COLO668 (cell line): Measurements from ENCODE around the gene POFUT1.

Source experiments
- DNase-seq: peaks from one replicate; lab custom pipeline; 2025; ENCODE audit not compliant: unreplicated experiment; lab: John Stamatoyannopoulos, UW

POFUT1 gene

DNA sequence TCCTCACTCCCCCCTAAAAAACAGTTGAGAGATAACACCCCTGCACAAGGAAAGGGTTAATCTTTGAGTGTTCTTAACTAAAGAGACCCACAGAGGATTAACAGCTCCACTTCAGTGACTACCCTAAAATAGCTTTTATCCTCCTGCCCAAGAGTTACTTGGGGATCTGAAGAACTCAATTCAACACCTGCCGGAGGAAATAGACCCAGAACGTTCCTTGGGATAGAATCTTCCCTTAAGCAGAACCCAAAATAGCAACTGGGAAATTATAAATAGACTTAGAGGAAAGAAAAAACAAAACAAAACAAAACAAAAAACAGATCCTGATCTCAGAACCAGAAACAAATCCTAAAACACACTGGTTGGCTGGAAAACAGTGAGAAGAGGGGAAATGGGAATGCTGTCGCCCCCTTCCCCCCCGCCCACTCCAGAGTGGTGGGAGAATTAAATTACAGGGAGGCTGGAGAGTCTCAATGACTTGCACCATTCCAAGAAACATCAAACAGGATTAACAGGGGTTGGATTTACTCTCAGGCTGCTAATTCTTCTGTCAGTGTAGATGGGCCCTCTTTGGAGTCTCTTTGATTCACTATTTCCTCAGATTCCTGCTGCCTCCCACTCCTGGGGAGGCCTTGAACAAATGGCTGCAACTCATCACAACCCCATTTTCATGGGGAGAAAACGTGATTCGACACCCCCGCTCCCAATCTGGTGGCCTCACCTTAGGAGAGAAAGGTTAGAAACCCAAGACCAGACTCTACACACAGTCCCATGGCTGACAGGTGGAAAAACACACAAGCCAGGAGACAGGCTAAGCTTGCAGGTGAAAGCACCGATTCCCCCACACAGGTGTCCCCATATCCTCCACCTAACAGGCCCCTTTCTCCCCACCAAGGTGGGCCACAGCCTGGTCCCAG, 1.6 kb upstream of the POFUT1 start:
- no peak for DNase-seq

DNA sequence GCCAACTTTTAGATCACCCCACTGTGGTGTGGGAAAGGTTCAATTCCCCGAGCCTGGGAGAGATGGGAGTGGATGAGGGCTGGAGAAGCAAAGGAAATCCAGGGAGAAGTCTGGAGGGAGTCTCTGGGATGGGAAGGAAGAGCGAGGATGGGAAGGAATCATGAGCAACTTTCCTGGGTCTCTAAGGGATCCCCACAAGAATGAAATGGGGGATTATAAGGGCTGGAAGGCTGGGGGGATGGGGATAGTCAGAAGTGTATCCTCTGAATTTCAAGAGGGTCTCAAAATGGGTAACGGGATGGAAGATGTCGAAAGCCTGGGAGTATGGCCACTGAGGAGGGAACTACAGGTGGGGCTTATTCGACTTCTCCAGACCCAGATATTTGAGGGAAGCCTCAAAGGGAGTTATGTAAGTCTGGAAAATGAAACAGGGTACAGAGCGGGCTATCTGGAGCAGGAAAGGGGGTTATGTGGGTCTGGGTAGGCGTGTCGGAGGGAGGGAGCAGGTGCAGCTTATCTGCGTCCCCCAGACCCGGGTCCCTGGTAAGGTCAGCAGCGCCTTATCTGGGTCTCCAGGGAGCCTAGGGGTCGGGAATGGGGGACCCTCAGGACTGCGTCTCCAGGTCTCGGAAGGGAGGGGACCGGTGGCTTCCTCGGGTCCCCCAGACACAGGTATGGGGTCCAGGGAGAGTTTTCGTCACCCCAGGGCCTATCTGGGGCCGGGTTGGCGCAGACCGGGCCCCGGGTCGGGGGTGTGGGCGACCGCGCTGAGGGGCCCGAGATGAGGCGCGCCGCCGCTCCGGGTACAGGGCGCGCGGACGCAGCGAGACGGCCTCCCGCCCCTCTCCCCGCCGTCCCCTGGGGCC, 687 bp upstream of the POFUT1 start:
- no peak for DNase-seq

DNA sequence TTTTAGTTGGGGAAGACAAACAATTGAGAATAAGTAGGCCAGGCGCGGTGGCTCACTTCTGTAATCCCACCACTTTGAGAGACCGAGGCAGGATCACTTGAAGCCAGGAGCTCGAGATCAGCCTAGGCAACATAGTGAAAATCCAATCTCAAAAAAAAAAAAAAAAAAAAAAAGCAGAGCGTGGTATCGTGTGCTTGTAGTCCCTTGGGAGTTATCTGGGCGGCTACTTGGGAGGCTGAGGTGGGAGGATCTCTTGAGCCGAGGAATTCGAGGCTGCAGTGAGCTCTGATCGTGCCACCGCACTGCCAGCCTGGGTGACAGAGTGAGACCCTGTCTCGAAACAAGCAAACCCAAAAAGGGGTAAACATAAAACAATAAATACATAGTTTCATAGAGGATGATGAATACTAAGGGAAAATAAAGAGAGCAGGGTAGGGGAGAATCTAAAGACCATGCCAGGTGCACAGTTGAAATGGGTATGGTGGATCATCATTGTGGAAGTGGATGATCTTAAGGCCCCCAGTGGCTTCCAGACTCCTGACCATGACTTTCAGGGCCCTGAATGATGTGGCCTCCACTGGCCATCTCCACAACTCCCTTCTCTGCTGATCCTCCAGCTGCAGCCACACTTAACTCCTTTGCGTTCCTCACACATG, 947 bp downstream of the POFUT1 start:
- no peak for DNase-seq

DNA sequence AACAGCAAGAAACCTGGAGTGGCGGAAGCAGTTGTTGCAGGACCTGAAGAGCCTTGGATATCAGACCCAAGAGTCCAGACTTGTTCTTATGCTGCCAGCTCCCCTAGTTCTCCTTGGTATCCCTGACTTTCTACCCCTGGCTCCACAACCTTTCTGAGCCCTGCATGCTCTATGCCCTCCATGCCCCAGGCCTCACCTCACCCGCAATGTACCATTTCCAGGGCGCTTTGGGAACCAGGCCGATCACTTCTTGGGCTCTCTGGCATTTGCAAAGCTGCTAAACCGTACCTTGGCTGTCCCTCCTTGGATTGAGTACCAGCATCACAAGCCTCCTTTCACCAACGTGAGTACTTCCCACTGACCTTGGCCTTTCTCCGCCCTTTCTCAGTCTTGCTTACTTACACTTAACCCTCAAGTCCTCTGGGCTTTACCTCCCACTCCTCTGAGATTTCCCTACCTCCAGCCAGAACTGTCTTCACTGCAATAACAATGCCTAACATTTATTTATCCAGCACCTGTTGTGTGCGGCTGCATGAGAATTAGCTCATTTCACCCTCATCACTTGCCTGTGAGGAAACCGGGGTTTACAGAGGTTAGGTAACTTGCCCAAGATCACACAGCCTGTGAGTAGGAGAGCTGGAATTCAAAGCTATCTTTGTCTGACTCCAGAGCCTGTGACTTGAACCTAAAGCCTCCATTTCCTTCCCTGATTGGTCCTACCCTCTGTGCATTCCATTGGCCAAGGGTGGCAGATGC, 2.3 kb downstream of the POFUT1 start:
- DNase-seq = no peak

DNA sequence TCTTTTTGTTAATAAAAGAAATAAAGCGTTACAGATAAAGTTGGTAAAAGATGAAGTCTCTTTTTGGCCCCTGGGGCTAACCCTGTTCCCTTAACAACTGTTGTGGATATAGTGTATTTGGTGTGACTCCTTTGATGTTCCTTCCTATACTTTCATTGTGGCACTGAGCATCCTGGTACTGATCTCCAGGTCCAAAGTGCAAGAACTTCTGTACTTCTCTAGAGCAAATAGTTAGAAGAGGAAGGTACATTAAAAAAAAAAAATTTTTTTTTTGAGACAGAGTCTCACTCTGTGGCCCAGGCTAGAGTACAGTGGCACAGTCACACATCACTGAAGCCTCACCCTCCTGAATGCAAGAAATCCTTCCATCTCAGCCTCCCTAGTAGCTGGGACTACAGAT, 6.2 kb downstream of the POFUT1 start:
- no peak for DNase-seq

DNA sequence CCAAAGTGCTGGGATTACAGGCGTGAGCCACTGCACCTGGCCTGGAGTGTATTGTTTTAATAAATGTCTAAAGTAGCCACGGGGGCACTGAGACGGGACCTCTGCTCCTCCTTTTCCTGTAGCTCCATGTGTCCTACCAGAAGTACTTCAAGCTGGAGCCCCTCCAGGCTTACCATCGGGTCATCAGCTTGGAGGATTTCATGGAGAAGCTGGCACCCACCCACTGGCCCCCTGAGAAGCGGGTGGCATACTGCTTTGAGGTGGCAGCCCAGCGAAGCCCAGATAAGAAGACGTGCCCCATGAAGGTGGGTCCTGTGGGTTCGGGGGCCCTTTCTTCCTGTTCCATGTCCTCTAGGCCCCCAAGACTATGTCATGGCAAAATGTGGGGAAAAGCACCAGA, 7.5 kb downstream of the POFUT1 start:
- no peak for DNase-seq

DNA sequence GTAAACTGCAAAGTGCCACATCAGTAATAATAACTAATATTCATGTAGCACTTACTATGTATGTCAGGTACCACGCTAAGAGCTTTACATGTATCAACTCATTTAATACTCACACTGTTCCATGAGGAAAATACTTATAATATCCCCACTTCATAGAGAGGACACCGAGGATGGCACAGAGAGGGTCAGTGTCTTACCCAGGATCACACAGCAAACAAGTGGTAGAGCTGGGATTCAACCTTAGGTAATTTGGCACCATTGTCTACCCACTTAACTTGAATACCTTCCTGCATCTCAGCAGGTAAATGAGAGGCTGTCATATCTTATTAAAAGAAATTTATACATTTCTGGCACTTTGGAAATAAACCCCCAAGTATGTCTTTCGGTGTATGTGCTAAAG, 8.0 kb downstream of the POFUT1 start:
- DNase-seq = no peak

DNA sequence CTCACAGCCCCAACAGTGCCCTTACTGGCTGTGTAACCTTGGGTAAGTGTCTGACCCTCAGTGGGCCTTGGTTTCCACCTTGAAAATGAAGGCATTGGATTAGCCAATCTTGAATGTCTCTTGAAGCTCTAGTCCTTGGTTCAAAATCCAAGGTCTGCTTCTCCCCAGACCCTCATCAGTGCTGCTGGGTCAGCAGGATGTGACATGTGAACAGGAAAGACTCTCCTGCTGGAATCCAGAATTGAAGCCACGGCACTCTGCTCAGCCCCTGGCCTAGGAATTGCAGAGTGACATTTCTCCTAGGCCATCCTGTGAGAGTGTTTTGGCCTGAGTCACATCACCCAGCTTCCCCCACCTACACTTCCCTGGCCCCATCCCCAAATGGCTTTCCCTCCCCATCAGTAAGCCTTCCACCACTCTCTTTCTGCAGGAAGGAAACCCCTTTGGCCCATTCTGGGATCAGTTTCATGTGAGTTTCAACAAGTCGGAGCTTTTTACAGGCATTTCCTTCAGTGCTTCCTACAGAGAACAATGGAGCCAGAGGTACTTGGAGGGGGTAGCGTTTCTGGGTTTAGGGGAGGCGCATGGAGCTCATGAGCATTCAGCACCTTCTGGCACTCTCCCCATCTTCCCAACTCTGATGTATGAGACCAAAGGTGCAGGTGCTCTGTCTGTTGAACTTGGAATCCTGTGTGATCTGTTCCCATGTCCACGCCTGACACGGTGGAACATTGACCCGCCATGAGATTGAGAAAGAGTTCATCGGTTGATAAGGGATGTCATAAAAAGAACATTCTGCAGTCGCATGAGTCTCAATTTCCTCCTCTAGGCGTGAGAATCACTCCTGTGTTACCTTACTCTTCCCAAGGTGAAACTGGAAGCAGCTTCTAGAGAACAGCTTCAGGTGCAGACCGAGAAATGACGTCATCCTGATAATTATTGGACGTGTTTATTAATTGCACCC, 8.8 kb downstream of the POFUT1 start:
- DNase-seq = no peak

DNA sequence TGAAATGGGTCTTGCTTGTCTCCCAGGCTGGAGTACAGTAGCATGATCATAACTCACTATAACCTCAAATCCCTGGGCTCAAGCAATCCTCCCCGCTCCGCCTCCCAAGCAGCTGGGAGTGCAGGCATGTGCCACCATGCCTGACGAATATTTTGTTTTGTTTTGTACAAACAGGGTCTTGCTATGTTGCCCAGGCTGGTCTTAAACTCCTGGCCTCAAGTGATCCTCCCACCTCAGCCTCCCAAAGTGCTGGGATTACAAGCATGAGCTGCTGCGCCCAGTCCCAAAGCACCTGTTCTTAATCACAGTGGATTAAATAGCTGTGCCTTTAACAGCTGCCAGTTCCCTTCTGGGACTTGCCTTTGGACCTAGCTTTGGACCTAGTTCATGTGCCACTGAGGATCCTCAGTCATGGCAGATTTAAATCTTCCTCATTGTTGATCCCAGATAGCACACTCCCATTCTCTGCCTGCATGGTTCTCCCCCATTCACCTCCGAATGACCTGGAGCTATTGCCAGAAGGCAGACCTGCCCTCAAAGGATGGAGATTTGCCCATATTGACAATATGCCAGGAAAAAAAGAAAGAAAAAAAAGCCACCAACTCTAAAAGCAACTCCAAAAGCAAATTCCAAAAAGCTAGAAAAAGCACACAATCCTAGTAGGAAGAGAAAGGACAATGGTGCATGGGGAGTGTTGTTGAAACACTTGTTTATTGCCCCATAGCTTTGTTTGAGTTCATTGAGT, 10.6 kb downstream of the POFUT1 start:
- no peak for DNase-seq

DNA sequence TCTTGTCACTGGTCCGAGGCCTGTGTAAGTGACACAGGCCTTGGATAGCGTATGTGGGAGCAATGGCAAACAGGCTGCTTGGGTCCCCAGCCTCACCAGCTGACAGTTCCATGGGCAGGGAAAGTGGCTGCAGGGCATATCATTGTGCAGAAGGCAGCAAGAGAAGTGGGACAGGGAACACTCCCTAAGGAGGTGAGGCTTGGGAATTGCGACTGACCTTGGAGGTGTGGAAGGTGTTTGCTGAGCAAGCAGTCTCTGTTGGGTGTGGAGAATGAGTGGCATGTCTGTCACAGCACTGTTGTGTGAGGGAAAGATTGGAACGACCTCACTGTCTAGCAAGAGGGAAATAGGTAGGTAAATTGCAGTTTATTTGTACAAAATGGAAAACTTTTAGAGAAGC, 16.8 kb downstream of the POFUT1 start:
- DNase-seq = no peak

DNA sequence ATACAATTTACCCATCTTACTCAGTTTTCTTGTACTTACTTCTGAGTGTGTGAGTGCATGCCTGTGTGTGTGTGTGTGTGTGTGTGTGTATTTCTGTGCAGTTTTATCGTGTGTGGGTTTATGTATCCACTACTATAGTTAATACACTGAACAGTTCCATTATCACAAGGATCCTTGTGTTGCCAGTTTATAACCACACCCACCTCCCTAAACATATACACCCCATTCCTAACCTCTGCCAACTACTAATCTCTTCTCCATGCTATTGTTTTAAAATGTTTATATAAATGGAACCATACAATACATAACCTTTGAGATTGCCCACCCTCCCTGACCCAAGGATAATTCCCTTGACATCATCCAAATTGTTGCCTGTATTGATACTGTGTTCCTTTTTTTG, 18.7 kb downstream of the POFUT1 start:
- no peak for DNase-seq

DNA sequence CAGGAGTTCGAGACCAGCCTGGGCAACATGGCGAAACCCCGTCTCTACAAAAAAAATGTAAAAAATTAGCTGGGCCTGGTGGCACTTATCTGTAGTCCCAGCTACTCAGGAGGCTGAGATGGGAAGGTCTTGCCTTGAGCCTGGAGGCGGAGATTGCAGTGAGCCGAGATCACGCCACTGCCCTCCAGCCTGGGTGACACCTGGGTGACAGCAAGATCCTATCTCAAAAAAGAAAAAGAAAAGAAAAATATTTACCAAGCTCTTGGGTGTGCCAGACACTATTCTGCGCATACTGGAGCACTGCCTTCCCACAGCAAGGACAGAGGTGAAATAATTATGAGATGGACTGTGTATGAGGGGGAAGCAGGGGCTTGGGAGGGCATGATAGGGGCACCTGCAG, 19.6 kb downstream of the POFUT1 start:
- DNase-seq = no peak

DNA sequence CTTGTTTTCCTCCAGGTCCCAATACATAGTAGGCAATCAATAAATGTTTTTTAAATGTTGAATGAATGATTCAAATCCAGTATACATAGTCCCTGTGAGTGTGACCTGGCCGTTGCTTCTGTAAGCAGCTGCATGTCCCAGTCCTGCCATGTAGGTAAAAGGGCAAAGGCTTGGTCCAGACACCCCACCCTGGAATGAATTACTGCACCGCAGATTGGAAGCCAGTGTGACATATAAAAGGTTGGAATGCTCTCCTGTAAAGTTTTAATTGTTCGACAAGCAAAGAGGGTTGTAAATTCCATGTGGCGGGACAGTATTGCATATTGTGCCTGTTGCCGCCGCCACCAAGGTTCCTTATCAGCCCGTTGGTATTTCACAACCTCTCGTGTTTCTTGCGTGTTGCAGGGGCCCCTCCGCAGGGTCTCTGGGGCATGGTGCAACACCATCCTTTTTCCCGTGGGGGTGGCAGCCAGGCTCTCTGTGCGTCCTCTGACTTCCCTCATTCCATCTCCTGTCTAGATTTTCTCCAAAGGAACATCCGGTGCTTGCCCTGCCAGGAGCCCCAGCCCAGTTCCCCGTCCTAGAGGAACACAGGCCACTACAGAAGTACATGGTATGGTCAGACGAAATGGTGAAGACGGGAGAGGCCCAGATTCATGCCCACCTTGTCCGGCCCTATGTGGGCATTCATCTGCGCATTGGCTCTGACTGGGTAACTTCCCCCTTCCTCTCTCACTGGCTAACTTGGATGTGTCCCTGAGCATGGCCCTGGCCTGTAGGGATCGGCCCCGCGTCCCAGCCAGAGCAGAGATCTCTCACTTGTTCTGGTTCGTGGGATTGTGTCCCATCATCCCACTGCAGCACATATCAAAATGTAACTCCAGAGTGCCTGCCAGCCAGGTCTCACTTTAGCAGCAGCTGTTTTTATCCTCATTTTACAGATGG, 20.3 kb downstream of the POFUT1 start:
- DNase-seq = no peak

DNA sequence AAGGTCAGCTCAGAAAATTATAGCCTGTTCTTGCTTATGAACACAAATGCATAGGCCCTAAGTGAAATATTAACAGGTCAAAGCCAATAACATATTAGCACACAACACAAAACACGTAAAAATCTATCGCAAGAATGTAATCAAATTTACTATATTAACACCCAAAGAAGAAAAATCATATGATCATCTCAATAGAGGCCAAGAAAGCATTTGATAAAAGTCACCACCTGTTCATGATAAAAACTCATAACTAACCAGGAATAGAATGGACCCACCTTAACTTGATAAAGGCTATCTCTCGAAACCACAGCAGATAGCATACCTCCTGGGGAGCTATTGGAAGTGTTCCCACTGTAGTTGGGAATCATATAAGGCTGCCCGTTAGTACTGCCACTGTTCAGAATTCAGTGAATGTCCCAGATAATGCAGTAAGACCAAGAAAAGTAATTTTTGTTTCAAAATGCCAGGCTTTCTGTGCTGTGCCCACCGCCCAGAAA, 21.6 kb downstream of the POFUT1 start:
- no peak for DNase-seq

DNA sequence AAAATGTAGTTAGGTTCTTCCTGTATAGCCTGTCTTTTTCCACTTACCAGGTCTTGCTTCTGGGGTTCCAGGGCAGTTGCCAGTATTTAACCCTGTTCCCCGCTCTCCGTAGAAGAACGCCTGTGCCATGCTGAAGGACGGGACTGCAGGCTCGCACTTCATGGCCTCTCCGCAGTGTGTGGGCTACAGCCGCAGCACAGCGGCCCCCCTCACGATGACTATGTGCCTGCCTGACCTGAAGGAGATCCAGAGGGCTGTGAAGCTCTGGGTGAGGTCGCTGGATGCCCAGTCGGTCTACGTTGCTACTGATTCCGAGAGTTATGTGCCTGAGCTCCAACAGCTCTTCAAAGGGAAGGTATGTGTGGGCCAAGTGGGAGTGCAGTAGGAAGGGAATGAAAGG, 23.0 kb downstream of the POFUT1 start:
- DNase-seq = no peak

DNA sequence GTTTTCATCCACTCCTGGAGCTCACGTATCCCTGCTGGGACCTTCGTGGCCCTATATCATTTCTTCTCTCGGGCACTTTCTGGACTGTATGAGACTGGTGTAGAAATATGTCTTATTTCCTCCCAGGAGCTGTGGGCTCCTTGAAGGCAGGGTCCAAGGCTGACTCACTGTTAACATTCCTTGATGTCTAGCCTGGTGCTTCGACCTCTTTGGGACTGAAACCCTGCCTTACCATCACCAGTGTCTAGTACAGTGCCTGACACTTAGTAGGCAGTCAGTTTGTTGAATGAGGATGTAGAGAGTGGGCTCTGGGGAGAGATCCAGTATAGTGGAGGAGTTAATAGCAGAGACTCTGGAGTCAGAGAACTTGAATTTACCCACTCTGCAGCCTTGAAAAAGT, 23.6 kb downstream of the POFUT1 start:
- no peak for DNase-seq

DNA sequence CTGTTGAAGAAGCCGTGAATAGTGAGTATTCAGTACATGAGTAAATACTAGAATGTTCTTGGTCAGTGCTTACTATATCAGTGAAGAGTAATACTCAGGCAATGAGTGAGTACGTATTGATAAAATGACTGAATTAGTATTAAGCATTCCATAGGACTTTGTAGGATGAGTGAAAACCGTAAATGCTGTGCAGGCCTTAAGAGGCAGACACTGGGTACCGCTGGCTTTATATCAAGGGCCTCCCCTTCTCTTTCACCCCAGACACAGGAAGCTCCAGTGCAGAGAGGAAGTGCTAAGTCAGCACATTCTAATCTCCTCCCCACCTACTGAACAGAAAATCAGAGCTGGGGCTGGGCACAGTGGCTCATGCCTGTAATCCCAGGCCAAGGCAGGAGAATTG, 24.2 kb downstream of the POFUT1 start:
- DNase-seq = no peak
